Coronary artery (tissue), 2 donors: ENCODE measurements around the gene NXF1.
A peak's percentile ranks its signal among the peaks of the same experiment; 100 is the strongest.

Experiments
- DNase-seq: peaks from one replicate; pipeline ENCODE4 v3.0.0-alpha.2; 2017; ENCODE audit warnings: low spot score
- H3K27ac ChIP-seq, 2 donors: fragments of 200-600 bp; sonication (generic); one replicate each; pipeline ENCODE4 v1.5.1; 2016 to 2019
- H3K4me3 ChIP-seq: fragments of 200-600 bp; sonication (generic); 2 replicates; pipeline ENCODE4 v1.5.1; 2016; ENCODE audit warnings: mild to moderate bottlenecking, moderate library complexity
- CTCF ChIP-seq: fragments of 200-600 bp; sonication (generic); IDR thresholded peaks from one replicate; pipeline ENCODE4 v1.5.1; 2019; ENCODE audit warnings: antibody characterized with exemption

NXF1 gene

GRCh38 chr11:62792202-62792575, 13.1 kb downstream of the NXF1 start:
- peak overlapping the region; percentile 78 for H3K4me3 ChIP-seq
- no peak for DNase-seq
- peak overlapping the region; percentile 61 to 72 for H3K27ac ChIP-seq
- no peak for TF ChIP-seq CTCF

GRCh38 chr11:62791501-62792201, 13.6 kb downstream of the NXF1 start, which contains the start of gene TMEM223:
TMEM223 (minus strand) TSS chr11:62792006; CDS start chr11:62791994, 12 bp downstream.
- no peak for TF ChIP-seq CTCF
- Histone ChIP-seq H3K4me3 (peak within 1 kb of the TSS; percentile 78), H3K27ac (peak within 1 kb of the TSS; percentile 61 to 72)
- peak; percentile 90 for DNase-seq

GRCh38 chr11:62789576-62789975, 15.7 kb downstream of the NXF1 start:
- Histone ChIP-seq H3K27ac (no peak overlapping the region), H3K4me3 (no peak overlapping the region)
- no peak for TF ChIP-seq CTCF
- DNase-seq, result no peak

- DNase-seq, result no peak
- no peak overlapping the region for H3K27ac ChIP-seq
- TF ChIP-seq CTCF, result no peak
- H3K4me3 ChIP-seq, result no peak overlapping the region
Measured at GRCh38 chr11:62788991-62789390, 16.2 kb downstream of the NXF1 start.

GRCh38 chr11:62787005-62787759, 18.1 kb downstream of the NXF1 start, which contains the start of gene TMEM179B:
TMEM179B (plus strand) TSS chr11:62787402; CDS start chr11:62787432, 30 bp downstream.
- peak; percentile 98 for DNase-seq
- peak within 1 kb of the TSS; percentile 91 to 99 for H3K27ac ChIP-seq
- no peak for TF ChIP-seq CTCF
- H3K4me3 ChIP-seq, result peak within 1 kb of the TSS; percentile 98

- H3K27ac ChIP-seq, result peak overlapping the region; percentile 91 to 99
- H3K4me3 ChIP-seq, result peak overlapping the region; percentile 98
- peak; percentile 93 for TF ChIP-seq CTCF
- peak; percentile 92 for DNase-seq
Measured at GRCh38 chr11:62786318-62787004, 18.8 kb downstream of the NXF1 start.
